Measurements from ENCODE around the gene TK2. TPM values are rescaled to one million over a fixed set of nuclear protein-coding genes. Genes with fewer than 3 reads are reported as not detected.
"Not testable (repeated sequence)": the region's sequence is repeated elsewhere in the genome, so short reads cannot be mapped to it uniquely, and the experiment has no call there.

Gene TK2
- total RNA-seq, 1 donor from 2014 or later = 20.2 TPM

DNA sequence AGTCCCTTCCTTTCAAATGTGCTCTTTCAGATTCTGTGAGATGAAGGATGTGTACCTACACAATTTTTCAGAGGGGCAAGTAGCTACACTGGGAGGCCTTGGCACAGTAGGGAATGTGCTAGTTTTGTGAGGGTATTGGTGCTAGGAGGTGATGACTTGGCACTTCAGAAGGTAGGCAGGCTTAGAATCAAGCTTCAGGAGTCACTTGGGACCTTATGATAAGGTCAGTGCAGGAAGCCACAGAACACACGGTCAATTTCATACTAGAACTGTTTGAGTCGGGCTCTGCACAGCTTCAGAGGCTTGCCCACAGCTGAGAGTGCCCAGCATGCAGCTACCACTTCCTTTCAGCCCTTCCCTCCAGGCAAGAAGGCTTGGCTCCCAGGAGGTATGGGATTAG, 22.4 kb upstream of the TK2 start:
- no peak for DNase-seq

DNA sequence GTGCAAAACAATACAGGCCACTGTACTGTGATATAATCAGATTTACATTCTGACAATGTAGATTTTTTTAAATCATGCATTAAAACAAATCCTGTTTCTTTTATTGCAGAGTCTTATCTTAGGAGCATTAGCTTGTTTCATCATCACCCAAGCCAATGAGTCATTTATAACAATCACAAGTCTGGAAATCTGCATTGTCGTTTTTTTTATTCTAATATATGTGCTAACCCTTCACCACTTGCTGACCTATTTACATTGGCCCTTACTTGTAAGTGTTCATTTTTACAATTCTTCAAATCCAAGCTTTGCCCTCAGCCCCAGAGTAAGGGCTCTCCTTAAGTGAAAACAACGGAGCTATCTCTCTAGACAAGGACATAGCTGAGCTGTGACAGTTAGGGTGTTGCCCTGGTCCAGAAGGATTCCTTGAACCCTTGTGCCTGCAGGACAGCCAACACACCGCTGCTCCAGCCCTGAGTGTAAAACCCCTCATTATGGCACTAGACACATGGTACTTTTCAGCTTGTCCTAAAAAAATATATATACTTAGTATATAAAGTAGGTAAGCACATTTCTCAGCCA, 20.0 kb upstream of the TK2 start:
- DNase-seq = no peak

DNA sequence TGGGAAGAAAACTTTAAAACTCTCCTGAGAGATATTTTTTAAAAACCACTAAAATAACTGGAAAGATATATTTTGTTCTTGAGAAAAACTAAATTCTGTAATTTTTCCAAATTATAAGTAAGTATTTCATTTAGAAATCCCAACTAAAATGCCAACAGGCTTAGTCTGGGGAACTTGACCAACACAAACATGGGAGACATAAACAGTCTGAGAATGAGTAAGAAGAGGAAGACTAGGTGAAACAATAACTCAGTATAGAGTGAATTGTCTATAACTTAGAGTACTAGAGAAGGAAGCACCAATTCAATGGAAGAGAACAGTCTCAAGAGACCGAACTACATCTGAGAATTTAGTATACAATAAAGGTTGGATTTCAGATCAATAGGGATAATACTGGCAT, 19.2 kb upstream of the TK2 start:
- no peak for DNase-seq

DNA sequence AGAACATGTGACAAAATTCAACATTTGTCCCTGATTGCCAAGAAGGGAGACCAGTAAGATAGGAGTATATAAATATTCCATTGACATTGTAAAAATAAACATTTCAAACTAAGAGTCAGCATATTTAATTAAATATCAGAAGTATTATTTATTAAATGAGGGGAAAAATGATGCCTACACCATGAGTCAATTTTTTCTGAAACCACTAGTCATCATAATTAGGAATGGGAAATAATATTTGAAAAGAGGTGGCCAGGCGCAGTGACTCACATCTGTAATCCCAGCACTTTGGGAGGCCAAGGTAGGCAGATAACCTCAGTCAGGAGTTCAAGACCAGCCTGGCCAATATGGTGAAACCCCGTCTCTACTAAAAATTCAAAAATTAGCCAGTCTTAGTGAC, 18.4 kb upstream of the TK2 start:
- no peak for DNase-seq

DNA sequence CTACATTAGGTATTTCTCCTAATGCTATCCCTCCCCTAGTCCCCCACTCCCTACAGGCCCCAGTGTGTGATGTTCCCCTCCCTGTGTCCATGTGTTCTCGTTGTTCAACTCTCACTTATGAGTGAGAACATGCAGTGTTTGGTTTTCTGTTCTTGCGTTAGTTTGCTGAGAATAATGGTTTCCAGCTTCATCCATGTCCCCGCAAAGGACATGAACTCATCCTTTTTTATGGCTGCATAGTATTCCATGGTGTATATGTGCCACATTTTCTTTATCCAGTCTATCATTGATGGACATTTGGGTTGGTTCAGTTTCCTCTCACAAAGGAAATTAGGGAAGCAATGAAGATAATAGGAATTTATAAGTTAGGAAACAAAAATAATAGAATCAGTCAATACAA, 17.3 kb upstream of the TK2 start:
- DNase-seq = not testable (repeated sequence)

DNA sequence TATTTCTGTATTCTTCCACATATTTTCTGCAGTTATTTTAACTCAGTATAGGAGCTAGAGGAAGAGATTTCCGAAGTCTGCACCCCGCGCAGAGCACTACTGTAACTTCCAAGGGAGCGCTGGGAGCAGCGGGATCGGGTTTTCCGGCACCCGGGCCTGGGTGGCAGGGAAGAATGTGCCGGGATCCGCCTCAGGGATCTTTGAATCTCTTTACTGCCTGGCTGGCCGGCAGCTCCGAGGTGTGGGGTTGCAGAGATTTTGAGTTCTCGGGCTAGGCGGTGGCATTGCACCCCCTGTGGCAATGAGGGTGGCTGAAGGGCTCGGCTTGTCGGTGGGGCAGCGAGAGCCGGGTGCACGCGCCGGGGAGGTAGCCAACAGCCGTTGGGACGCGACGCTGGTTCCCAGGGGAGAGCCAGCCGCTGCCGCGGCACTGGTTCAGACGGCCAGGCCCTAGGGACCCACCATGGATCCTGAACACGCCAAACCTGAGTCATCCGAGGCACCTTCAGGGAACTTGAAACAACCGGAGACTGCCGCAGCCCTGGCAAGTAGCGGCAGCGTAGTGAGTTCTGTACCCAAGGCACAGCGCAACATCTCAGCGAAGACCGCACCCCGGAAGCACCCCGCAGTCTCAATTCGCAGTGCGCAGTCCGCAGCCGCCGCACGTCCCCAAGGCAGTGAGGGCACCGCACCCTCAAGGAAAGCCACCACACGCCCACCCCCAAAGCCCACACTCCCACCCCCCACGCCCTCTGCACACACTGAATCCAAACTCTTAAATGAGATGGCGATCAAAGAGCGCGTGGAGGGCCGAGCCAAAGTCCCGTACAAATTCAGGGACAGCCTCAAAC, 16.4 kb upstream of the TK2 start, which contains the start of gene CMTM1:
Gene CMTM1, plus strand, starts transcription at position 389 of the 851 bp plus-strand sequence. Its CDS starts 75 bp downstream, at position 464.
- DNase-seq = no peak

DNA sequence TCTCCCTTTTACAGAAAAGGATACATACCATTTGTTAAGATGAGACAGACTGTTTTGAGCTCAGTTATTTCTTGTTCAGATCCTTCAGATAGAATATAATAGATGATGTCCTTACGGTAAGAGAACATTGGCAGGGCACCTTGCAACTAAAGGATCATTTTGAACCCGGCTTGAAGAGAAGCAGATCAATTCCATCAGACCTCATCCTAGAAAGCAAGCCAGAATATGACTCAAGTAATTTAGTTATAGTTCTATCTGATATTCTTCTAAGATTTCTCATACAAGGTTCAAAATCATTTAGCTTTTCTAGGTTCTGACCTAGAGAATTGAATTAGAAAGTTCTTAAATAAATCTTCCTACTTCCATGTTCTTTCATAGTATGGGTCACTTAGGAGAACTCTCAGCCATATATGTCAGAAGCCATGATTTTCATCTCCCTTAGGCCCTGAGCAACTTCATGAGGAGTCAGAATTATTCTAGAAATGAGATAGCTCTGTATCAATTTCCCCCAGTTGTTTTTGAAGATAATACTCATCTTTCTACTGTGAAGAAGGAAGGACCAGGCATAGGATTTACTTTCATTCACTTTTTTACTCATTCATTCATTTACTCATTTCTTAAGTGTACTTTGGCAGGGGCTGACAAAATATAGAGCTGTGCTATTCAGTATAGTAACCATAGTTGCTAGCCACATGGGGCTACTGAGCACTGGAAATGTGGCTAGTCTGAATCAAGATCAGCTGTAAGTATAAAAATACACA, 13.8 kb upstream of the TK2 start:
- no peak for DNase-seq

DNA sequence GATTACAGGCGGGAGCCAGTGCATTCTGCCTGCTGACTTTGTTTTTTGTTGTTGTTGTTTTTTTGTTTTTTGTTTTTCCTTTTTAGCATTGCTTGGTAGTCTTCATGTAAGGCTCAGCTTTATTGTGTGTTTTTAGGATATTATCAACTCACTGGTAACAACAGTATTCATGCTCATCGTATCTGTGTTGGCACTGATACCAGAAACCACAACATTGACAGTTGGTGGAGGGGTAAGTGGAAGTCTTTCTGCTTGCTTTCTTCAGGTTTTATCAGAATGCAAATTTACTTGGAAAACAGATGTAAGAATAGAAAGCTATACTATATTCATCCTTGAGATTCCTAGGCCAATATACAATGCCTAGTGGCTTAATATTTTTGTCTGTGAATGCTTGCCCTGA, 13.1 kb upstream of the TK2 start:
- DNase-seq = no peak

DNA sequence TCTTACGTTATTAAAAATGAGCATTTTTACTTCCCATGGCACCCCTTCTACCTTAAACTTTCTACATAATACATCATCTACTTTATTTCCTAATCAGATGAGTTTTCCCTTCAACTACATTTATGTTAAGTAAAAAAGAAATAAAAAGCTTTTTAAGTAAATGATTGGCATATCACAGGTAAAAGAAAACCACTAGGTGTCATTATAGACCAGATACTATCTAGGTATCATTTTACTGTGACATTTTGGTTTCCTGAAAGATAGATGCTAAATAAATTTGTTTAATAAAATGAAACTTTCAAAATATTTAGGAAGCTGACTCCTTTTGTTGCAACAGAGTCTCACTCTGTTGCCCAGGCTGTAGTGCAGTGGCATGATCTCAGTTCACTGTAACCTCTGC, 12.5 kb upstream of the TK2 start:
- no peak for DNase-seq

DNA sequence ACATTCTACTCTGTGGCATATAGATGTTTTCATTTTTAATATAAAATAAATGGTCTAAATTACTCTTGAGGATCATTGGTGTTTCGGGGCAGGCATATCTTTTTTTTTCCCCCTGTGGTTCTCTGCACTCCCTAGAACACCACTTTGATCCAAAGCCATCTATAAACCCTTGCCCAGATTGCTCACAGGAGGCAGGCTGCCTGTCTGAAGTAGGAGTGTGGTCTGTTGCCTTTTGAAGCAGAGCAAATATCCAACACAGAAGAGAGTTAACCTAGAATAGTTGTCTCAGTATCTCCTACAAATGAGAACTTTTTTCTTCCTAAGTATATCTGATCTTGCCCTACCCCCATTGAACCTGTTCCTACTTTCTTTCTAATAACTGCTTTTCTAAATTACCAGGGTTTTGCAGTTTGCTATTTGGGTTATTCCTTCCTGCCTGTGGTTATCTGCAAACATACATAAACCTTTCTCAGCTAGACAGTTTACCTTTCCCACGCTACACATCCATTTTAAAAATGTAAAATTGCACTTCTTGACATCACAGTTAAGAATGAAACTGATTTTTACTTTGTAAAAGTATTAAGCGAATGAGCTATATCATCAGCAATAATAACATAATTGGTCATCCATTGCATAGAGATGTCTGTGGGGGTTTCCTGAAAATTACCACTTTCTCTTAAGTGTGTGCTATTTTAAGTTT, 11.6 kb upstream of the TK2 start:
- no peak for DNase-seq

DNA sequence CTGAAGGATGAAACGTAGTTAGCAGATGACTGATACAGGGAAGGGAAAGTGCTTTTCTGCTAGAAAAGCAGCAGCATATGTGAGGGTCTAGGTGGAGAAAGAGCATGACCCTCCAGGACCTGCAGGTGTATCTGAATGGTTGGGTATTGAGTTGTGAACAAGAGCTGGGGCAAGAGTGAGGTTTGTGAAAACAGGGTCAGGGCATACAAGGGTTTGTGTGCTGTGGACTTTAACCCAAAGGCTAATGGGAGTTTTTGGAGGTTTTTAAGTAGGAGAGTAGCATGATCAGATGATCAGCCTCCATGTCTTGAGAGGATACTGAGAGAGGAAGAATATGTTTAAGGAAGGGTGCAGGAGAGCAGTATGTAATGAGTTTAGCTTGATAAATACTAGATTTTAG, 10.2 kb upstream of the TK2 start:
- no peak for DNase-seq

DNA sequence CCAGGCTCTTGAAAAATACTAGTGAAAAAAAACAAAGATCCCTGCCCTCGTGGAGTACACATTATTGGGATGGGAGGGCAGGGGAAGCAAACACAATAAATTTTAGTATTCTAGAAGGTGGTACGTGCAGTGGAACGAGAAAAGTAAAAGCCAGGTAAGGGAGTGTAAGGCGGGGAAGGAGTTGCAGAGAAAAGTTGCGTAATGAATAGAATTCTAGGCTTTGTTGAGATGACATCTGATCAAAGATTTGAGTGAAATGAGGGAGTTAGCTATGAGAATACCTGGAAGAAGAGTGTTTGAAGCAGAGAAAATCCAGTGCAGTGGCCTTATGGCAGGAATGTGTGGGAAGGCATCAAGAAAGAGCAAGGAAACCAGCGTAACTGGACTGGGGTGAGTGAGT, 4.6 kb upstream of the TK2 start:
- no peak for DNase-seq

DNA sequence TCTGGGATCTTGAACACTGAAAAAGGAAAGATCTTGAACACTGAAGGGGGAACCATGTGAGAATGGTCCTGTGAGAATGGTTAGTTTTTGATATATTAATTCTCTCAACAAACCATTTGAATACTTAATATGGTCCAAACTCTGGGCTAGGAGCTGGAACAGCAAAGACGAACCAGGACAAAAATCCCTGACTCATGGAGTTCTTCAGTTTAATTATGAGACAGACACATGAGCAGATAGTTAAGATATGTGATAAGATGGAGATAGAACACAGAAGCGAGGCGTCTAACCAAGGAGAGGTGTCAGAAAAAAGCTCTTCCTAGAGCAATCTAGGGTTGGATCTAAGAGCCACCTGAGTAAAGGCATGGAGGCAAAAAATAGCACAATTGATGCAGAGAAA, 4.1 kb upstream of the TK2 start:
- DNase-seq = no peak

DNA sequence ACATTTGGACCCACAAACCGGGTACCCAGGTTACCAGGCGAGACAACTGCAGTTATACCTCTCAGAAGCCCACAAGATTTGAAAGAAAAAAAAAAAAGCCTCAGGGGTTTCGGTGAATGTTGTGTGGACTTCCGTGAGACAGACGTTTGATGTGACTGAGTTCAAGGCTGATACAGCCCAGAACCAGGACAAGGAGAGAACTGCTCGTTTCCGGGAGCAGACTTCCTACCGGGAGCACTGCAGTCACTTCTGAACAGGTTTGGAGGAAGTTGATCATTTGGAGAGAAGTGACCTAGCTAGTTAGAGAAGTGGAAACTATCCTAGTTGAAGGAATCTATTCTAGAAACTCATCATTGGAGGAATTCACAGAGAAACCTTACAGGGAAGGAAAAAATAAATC, 3.3 kb upstream of the TK2 start:
- peak; percentile 29 for DNase-seq

DNA sequence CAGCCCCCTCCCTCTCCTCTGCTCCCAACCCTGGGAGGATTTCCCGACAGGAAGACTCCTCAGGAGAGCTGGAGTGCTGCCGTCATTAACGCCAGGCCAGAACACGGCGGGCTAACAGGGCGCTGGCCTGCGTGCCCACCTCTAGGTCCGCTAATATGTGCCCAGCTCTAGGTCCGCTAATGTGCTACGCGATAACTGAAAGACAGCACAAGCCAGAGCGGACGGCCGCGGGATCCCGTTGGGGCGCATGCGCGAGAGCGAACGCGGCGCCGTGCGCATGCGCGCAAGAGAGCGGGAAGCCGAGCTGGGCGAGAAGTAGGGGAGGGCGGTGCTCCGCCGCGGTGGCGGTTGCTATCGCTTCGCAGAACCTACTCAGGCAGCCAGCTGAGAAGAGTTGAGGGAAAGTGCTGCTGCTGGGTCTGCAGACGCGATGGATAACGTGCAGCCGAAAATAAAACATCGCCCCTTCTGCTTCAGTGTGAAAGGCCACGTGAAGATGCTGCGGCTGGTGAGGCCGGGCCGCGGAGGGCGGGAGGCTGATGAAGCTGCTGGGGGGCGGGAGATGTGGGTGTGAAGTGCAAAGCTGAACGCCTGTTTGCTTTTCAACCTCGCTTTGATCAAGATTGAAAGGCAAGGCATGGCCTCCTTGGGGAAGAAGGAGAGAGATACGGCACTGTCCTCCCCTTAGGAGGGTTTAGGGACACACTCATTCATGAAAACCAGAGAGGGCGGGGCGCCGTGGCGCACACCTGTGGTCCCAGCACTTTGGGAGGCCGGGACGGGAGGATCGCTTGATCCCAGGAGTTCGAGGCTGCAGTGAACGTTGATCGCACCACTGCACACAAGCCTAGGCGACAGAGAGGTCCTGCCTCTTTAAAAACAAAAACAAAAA, 2.6 kb upstream of the TK2 start, which contains the start of gene CKLF:
Gene CKLF, plus strand, starts transcription at position 291 of the 892 bp plus-strand sequence. Its CDS starts 140 bp downstream, at position 431.
- peak; percentile 83 for DNase-seq

DNA sequence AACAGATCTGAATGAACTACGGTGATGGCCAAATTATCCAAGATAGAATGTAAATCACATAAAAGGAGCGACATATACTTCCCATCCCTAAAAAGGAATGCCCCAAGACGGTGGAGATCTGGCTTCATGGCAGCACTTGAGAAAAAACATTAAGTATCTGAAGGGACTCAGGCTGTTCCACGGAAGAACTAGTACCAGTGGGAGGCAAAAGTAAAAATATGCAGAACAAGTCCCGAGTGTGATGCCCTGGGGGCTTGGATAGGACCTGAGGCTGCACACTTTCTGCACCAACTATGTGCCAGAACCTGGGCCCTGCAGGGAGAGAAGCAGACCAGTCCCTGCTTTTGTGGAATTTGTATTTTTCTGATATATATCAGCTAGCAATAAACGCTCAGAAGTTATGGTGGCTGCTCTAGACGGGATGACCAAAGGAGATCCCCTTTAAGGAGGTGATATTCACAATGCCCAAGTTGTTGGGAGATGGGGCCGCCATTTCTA, 1.9 kb upstream of the TK2 start:
- no peak for DNase-seq

DNA sequence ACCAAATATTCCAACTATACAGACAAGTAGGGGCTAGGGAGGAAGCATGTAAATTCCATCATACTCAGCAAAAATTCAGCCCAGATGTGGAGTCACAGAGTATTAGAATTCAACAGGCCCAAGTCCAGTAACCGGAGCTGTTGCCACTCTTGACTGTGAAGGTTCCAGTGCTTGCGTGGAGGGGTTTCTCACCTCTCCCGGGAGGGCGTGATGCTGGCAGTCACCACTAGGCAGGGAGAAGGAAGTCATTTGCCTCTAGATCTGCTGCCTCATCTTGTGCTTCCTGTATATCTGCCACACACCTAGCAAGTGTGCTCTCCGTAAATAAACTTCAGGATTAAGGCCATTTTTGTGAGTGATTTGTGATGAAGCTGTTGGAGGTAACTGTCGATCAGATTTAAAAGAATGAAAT, 1.4 kb upstream of the TK2 start:
- peak; percentile 57 for DNase-seq

DNA sequence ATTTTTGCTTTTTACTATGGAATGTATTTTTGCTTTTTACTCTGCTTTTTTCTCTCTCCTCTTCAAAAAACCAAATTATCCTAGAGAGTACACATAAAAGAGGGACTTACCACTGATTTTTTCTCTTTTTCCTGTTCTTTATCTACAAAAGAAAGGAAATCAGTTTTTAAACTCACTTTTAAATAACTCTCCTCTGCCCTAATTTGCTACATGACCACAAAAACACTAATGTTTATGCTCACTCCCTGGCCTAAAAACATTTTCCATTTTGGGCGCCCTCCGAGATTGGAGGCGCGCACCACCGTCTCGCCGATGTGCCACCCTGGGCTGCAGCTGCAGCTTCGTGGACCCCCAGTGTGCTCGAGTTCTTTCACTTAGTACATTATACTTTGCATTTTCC, 1.1 kb downstream of the TK2 start:
- no peak for DNase-seq

DNA sequence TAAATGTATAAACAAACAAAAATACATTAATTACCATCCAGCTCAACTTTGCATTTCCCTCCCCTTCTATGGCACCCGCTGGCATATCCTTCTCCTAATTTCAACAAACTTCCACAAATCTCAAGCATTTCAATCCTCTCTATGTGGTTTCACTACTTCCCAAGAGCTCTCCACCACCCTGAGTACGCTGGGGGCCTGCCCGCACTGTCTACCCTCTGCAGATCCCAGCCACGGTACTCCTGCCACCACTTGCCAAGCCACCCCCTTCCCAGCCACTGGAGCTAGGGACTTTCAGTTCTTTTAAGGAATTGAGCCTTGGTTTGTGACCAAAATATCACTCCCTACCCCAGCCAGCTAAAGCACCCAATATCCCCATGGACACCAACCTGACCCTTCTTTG, 1.9 kb downstream of the TK2 start:
- no peak for DNase-seq

DNA sequence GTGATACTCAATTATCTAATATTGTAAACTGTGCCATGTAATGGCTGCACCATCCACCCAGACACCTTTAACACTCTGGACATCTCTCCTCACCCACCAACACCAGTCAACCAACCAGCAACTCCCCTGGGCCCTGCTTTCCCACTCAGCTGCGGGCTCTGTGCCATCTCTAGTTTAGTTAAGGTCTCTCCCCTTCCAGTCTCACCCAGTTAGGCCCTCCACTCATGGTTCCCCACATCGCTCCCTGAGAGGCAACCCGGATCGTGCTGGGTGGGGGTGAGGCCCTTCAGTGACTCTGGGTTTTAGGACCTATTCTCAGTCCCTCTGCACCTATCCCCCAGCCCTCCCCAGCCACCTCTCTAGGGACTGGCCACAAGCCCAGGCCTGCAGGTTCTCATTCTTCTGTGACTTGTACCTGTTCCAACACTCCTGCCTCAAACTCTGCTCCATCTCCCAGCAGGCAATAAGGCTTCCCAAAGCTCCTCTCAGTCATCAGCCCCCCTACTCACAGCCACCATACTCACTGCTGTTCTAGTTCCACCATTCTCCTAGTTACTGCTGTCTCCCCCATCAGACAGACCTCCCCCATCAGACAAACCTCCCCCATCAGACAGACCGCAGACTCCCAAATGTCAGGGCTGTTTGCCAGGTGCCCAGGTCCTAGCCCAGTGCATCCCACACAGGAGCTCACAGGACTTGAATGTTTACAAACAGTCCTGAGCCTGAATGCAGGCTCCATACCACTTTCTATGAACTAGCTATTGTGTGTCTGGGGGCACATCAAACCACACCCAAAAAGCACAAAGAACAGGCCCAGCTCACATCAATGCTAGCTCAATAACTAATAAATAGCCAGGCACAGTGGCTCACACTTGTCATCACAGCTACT, 2.6 kb downstream of the TK2 start:
- DNase-seq = no peak

Measured in skin of body (tissue), 2 donors.